ENCODE data around the gene SRGAP2C.
"Not testable (repeated sequence)": the region's sequence is repeated elsewhere in the genome, so short reads cannot be mapped to it uniquely, and the experiment has no call there.

SRGAP2C gene

DNA sequence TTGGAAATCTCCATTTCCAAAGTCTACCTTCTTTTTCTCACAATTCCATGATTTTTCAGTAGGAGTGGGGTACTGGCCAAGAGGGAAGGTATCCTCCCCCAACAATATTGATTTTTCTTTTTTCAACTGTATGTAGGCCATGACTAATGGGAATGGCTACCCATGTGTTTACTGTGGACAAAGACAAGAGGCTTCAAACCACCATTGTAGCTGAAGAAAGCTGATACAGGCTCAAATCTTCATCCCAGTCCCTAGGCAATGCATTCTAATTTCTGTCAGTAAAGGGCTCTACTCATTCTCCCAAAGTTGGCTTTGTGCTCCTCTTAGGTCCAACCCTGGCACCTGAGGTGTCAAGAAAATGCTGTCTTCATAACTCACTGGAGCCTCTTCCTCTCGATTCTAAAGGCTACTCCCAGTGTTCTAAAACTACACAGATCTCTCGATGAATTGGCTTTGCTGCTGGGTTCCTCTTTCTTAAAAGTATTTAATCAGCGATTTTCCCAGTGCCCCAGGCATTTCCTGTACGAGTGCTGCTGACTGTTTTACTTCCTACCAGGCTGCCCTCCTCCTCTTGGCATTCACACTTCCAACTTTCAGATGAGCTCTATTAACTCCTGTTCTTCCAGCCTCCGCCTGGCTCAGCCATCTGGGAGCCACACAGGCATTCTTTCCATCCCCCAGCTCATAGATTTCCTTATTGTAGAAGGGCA lies 171.1 kb downstream of the SRGAP2C start:
- not testable (repeated sequence) for DNase-seq (ENCODE audit: low read depth); H3K4me3 ChIP-seq (ENCODE audit: low read depth, low read length)

- H3K4me3 ChIP-seq (ENCODE audit: low read depth, low read length); DNase-seq (ENCODE audit: low read depth): not testable (repeated sequence)
These were observed 172.0 kb downstream of the SRGAP2C start for GRCh38 chr1:121356819-121357218.

GRCh38 chr1:121360531-121360930 lies 175.8 kb downstream of the SRGAP2C start:
- DNase-seq (ENCODE audit: low read depth); H3K4me3 ChIP-seq (ENCODE audit: low read depth, low read length): not testable (repeated sequence)

DNA sequence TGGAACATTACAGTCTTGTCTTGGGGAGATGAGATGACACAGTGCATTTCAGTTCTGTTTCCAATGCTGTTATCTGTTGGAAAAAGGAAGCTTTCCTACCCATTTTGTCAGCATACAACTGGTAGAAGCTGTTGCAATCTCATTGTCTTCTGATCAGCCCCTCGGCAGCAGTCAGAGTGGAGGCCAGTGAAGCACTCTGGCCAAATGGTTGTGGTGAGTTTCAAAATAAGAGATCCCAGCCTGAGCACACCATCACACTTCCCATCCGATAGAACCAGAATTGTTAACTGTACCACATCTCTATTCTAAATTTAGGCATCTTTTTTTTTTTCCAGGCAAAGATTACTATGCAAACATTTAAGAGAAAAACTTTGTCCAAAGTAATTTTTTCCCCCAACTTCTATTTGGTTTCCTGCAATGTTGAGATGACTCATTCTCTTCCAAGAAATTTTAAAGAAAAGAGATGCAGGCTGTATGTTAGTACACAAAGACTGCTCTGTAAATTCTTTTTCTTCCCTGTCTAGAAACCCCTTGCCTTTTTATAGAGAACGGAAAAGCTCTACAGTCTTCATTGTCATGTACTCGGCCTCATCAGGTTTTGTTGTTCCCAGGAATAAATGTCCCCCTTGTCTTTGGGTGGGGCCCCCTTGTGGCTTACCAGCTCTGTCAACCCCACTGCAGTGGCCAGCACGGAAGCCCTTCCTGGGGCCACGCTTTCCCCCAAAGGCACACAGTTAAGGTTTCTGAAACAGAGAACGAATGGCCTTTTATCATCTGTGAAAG lies 176.9 kb downstream of the SRGAP2C start:
- not testable (repeated sequence) for DNase-seq (ENCODE audit: low read depth)

DNA sequence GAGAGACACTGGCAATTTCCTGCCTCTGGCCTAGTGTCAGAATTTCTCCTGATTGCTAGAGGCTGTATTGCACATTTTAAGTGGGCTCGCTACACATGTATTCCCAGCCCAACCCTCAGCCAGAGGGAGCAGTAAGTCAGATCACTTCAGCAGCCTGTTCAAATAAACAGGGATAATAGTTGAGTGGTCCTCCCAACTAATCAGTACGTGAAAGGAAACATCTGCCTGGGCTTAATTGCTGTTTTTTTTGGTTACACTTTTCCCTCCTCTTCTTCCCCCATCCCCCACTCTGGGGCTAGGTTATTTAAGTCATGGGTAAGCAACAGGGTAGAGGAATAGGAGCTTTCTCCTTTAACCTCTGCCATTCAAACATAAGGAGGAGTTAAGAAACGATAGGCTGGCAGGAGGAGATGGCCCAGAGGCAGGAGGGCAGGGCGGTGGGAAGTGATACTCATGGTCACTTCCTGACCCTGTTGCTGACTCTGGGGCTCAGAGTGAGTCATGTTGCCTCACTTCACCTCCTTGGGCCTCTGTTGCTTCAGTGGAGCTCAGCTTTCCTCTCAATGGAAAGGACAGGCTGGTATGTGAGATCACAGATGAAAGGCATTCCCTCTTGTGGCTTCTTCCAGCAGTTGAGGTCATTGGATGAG lies 177.6 kb downstream of the SRGAP2C start:
- not testable (repeated sequence) for DNase-seq (ENCODE audit: low read depth)

More for the DNA sequence above, 176.9 kb downstream of the SRGAP2C start:
- H3K4me3 ChIP-seq (ENCODE audit: low read depth, low read length): not testable (repeated sequence)

DNA sequence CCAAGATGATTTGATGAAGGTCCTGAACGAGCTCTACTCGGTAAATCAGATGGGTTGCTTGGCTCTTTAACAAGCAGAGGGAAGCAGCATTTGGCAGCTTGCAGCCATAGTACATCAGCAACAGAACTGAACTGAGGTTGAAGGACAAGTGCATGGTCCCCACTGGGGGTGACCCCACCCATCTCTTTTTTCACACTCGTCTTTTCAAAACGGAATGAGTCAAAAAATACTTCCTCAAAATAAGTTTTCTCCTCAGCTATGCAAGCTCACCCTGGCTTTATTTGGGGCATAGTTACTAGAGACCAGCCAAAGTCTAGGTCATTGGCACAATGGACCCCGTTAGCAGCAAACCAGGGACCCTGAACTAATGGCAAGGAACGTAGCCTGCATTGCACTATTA lies 180.5 kb downstream of the SRGAP2C start:
- H3K4me3 ChIP-seq (ENCODE audit: low read depth, low read length): not testable (repeated sequence)

More for the DNA sequence above, 177.6 kb downstream of the SRGAP2C start:
- H3K4me3 ChIP-seq (ENCODE audit: low read depth, low read length): not testable (repeated sequence)

GRCh38 chr1:121365723-121366122 lies 180.9 kb downstream of the SRGAP2C start:
- not testable (repeated sequence) for DNase-seq (ENCODE audit: low read depth); H3K4me3 ChIP-seq (ENCODE audit: low read depth, low read length)

More for the DNA sequence above, 180.5 kb downstream of the SRGAP2C start:
- DNase-seq (ENCODE audit: low read depth): not testable (repeated sequence)

DNA sequence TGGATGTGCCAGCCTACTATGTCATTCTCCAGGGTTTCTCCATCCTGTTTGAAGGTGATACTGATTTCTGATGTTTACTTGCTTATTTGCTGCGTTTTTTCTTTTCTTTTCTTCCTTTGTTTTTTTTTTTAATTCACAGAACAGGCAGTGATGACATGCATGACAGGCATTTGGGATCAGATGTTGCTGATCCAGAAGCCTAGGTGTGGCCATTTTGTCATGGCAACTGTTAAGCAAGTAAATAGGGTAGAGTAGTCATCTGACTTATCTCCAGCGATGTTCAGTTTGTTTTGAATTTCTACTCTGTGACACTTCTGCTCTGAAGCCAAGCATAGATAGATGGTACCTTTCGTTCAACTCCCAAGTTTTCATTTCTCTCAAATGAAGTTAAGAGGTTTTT lies 181.4 kb downstream of the SRGAP2C start:
- DNase-seq (ENCODE audit: low read depth); H3K4me3 ChIP-seq (ENCODE audit: low read depth, low read length): not testable (repeated sequence)

GRCh38 chr1:121368910-121369309 lies 184.1 kb downstream of the SRGAP2C start:
- DNase-seq (ENCODE audit: low read depth): not testable (repeated sequence)

DNA sequence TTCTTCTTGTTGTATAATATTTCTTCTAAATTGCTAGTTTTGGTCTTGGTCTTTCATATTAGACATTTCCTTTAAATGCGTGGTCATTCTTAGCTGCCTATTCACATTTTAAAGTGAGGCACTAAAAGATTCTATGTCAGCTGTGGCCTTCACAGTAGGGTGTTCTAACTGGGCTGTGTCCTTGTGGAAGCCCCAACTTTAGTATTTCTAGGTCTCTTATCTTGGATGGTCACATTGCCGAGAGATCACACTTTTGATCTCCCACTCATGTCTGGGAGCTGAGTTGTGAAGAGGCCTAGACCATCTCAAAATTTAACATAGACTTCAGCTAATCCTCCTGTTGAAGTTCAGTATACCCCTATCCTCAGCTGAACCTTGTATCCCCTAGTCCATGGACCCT lies 185.2 kb downstream of the SRGAP2C start:
- DNase-seq (ENCODE audit: low read depth); H3K4me3 ChIP-seq (ENCODE audit: low read depth, low read length): not testable (repeated sequence)

More at GRCh38 chr1:121368910-121369309, 184.1 kb downstream of the SRGAP2C start:
- not testable (repeated sequence) for H3K4me3 ChIP-seq (ENCODE audit: low read depth, low read length)

- H3K4me3 ChIP-seq (ENCODE audit: low read depth, low read length); DNase-seq (ENCODE audit: low read depth): not testable (repeated sequence)
These were observed 190.1 kb downstream of the SRGAP2C start for GRCh38 chr1:121374851-121375367.

DNA sequence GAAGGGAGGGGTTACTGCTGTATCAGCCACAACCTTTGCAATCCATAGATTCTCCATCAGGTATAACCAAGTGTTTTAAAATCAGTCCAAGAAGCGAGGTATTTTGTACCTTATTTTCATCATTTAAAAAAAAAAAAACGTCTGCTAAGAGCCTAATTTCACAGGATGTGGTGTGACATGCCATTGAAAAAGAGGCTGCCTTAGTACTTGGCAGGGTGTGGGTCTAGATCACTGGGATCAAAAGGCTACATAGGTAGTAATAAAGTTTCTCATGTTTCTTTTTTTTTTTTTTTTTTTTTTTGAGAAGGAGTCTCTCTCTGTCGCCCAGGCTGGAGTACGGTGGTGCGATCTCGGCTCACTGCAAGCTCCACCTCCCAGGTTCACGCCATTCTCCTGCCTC lies 192.2 kb downstream of the SRGAP2C start:
- DNase-seq (ENCODE audit: low read depth); H3K4me3 ChIP-seq (ENCODE audit: low read depth, low read length): not testable (repeated sequence)

- not testable (repeated sequence) for DNase-seq (ENCODE audit: low read depth)
These were observed 194.0 kb downstream of the SRGAP2C start for GRCh38 chr1:121378757-121379156.

GRCh38 chr1:121384754-121385153 lies 200.0 kb downstream of the SRGAP2C start:
- DNase-seq (ENCODE audit: low read depth); H3K4me3 ChIP-seq (ENCODE audit: low read depth, low read length): not testable (repeated sequence)

More at GRCh38 chr1:121378757-121379156, 194.0 kb downstream of the SRGAP2C start:
- H3K4me3 ChIP-seq (ENCODE audit: low read depth, low read length): not testable (repeated sequence)

DNA sequence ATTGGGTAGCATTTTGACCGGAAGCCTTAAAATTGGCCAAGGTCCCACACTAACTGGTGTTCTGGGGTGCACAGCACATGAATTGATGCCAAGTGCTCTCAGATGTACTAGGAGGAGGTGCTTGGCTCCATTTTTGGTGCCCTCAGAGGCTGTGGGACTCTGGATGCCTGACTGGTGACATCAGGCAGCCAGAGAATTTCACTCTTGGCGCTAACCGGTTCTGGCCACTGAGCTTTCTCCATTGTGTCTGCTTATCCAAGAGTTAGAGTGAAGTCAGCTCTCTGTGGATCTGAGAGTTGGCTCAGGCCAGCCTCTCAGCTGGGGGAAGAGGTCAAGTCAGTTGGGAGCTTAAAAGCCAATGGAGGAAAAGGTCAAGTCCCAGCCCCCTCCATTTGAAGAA lies 200.4 kb downstream of the SRGAP2C start:
- not testable (repeated sequence) for DNase-seq (ENCODE audit: low read depth); H3K4me3 ChIP-seq (ENCODE audit: low read depth, low read length)

DNA sequence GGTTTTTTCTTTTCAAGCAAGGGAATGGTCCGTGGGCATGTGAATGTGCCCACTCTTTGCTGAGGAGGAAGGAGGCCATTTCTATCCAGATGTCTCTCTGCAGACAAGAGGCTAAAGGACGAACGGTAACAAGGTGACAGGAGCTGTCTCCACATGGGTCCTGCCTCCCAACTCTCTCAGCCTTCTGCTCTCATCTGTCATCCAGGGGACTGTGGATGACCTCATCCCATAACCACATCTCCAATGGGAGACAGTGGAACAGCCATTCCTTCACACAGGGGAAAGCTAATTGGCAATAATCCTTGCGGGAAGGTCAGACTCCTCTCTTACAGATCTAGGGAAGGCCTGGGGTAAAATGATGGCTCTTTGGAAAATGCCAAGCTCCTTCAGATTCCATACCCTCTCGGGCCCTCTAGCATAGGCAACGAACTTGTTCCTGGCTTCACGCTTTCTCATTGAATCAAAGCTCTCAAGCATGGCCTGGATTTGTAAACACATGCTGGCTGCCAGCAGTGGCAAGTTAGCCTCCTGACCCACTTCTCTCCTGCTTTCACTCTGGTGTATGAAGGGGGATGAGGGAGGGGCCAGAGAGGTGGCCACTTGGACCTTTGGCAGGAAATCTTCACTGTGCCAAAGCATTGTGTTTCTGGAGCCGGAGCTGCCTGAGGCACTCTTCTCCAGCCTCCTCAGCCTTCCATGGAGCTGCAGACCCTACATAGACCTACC lies 201.0 kb downstream of the SRGAP2C start:
- DNase-seq (ENCODE audit: low read depth); H3K4me3 ChIP-seq (ENCODE audit: low read depth, low read length): not testable (repeated sequence)

GRCh38 chr1:121386319-121386948 lies 201.7 kb downstream of the SRGAP2C start:
- DNase-seq (ENCODE audit: low read depth); H3K4me3 ChIP-seq (ENCODE audit: low read depth, low read length): not testable (repeated sequence)

- DNase-seq (ENCODE audit: low read depth): not testable (repeated sequence)
These were observed 205.3 kb downstream of the SRGAP2C start for GRCh38 chr1:121389895-121390560.

More at GRCh38 chr1:121389895-121390560, 205.3 kb downstream of the SRGAP2C start:
- not testable (repeated sequence) for H3K4me3 ChIP-seq (ENCODE audit: low read depth, low read length)

Data from NB4 (cell line).